Colonic mucosa (tissue), 4 donors: ENCODE measurements around the gene PDE6A. TPM values are rescaled to one million over a fixed set of nuclear protein-coding genes. Genes with fewer than 3 reads are reported as not detected.
"Not testable (repeated sequence)": the region's sequence is repeated elsewhere in the genome, so short reads cannot be mapped to it uniquely, and the experiment has no call there.

Experiments
- DNase-seq: peaks from one replicate; pipeline ENCODE4 v3.0.0-alpha.2; 2020
- H3K27ac ChIP-seq: fragments of 200-600 bp; one replicate; pipeline ENCODE4 v1.8.0; 2021
- H3K27me3 ChIP-seq: fragments of 200-600 bp; one replicate; pipeline ENCODE4 v1.8.0; 2021
- H3K36me3 ChIP-seq: fragments of 200-600 bp; one replicate; pipeline ENCODE4 v1.8.0; 2021
- H3K4me1 ChIP-seq: fragments of 200-600 bp; one replicate; pipeline ENCODE4 v1.8.0; 2021; ENCODE audit warnings: mild to moderate bottlenecking
- H3K4me3 ChIP-seq: fragments of 200-600 bp; one replicate; pipeline ENCODE4 v1.8.0; 2021
- H3K9ac ChIP-seq, 2 donors: one replicate each; pipeline ENCODE4 v1.7.0; 2013; ENCODE audit warnings: control low read depth in 2 of 2, low read depth in 2 of 2, low read length in 2 of 2
- H3K9me3 ChIP-seq: fragments of 200-600 bp; one replicate; pipeline ENCODE4 v1.8.0; 2021
- CTCF ChIP-seq: fragments of 200-600 bp; IDR thresholded peaks from one replicate; pipeline ENCODE4 v1.8.0; 2022; ENCODE audit warnings: antibody characterized with exemption, mild to moderate bottlenecking
- intact Hi-C: fragments of 100-400 bp; cut with DNase I; formaldehyde crosslinking; loops from one replicate; pipeline ENCODE4 v1.14.1; 2022
- total RNA-seq, 2 donors: library from RNA; stranded (reverse); fragmentation: NEBNext Ultra II Directional in 1 of 2; extraction: Animal tissue kit (Norgen Biotek cat#: 25700) in 1 of 2; gene quantifications; one replicate each; pipeline ENCODE4 v1.2.1, GENCODE V29; 2021
- donor health status: healthy.
- donor health status: DM: no; HTN: no; CAD: no.
- donor health status: DM: no; HTN: no; CAD: no.

Gene PDE6A
- total RNA-seq, 2 donors from 2014 or later: 1.5 to 2.7 TPM

GRCh38 chr5:149885513-149885912 is 59.1 kb downstream of the PDE6A start:
- intact Hi-C loops: no loop called here
- no peak for TF ChIP-seq CTCF
- H3K4me3 ChIP-seq: no peak overlapping the region
- peak overlapping the region; percentile 69 for H3K27ac ChIP-seq
- H3K27me3 ChIP-seq: no peaks in the 10 kb centered on the region
- no peaks in the 10 kb centered on the region for H3K9me3 ChIP-seq
- H3K36me3 ChIP-seq: no peaks in the 10 kb centered on the region
- peak overlapping the region in 1 of 2 donors; percentile 38 for H3K9ac ChIP-seq
- peaks cover 8% of the 10 kb centered on the region for H3K4me1 ChIP-seq
- peak; percentile 35 for DNase-seq

DNA sequence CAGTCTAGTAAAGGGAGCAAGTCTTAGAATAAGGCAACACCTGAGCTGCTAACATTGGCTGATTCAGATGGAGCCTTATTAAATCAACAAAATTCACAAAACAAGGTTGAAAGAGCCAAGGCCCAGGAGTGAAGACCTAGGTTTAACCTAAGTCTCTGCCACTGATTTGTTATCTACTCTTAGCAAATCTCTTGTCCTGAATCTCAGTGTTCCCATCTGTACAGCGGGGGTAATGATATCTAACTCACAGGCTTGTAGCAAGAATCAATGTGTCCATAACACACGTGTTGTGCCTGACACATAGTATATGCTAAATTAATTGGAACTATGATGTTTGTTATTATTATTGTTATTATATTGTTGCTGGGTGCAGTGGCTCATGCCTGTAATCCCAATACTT is 61.0 kb downstream of the PDE6A start:
- Histone ChIP-seq H3K4me1 (peaks cover 8% of the 10 kb centered on the region), H3K27ac (no peak overlapping the region), H3K36me3 (no peaks in the 10 kb centered on the region), H3K27me3 (no peaks in the 10 kb centered on the region), H3K4me3 (no peak overlapping the region), H3K9me3 (no peaks in the 10 kb centered on the region), H3K9ac (peak overlapping the region in 1 of 2 donors; percentile 32)
- DNase-seq: no peak
- intact Hi-C loops: no loop called here
- no peak for TF ChIP-seq CTCF

GRCh38 chr5:149882633-149883032 is 62.0 kb downstream of the PDE6A start:
- DNase-seq: peak; percentile 24
- H3K4me3 ChIP-seq, H3K9me3 ChIP-seq, H3K27me3 ChIP-seq, intact Hi-C loops, H3K4me1 ChIP-seq, H3K36me3 ChIP-seq, H3K27ac ChIP-seq: not testable (repeated sequence)
- peak overlapping the region in 1 of 2 donors; percentile 16 for H3K9ac ChIP-seq

- TF ChIP-seq CTCF: no peak
Measured at GRCh38 chr5:149881874-149882273, 62.7 kb downstream of the PDE6A start.

DNA sequence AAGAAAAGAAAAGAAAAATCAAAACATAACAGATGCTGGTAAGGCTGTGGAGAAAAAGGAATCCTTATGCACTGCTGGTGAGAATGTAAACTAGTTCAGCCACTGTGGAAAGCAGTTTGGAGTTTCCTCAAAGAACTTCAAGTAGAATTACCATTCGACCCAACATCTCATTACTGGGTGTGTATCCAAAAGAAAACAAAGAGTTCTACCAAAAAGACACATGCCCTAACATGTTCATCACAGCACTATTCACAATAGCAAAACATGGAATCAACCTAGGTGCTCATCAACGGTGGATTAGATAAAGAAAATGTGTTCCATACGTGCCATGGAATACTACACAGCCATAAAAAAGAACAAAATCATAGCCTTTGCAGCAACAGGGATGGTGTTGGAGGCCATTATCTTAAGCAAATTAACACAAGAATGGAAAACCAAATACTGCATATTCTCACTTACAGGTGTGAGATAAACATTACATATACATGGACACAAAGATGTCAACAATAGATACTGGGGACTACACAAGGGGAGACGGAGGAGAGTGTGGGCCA is 63.4 kb downstream of the PDE6A start:
- Histone ChIP-seq H3K9ac (no peak overlapping the region), H3K9me3 (no peaks in the 10 kb centered on the region), H3K36me3 (no peaks in the 10 kb centered on the region), H3K4me1 (peaks cover 5% of the 10 kb centered on the region), H3K4me3 (no peak overlapping the region), H3K27me3 (no peaks in the 10 kb centered on the region), H3K27ac (no peak overlapping the region)
- no peak for TF ChIP-seq CTCF
- intact Hi-C loops: no loop called here
- no peak for DNase-seq

More at GRCh38 chr5:149881874-149882273, 62.7 kb downstream of the PDE6A start:
- Histone ChIP-seq H3K9ac (peak overlapping the region in 1 of 2 donors; percentile 16), H3K4me3 (no peak overlapping the region), H3K36me3 (no peaks in the 10 kb centered on the region), H3K27ac (no peak overlapping the region), H3K4me1 (peaks cover 8% of the 10 kb centered on the region), H3K27me3 (no peaks in the 10 kb centered on the region), H3K9me3 (no peaks in the 10 kb centered on the region)
- DNase-seq: no peak
- intact Hi-C loops: no loop called here

- H3K9ac ChIP-seq, H3K27me3 ChIP-seq, intact Hi-C loops, H3K36me3 ChIP-seq, H3K4me1 ChIP-seq, H3K4me3 ChIP-seq, DNase-seq, H3K9me3 ChIP-seq, H3K27ac ChIP-seq: not testable (repeated sequence)
Measured at GRCh38 chr5:149879593-149879992, 65.0 kb downstream of the PDE6A start.
